ENCODE results near the gene PEX11A.

DNA sequence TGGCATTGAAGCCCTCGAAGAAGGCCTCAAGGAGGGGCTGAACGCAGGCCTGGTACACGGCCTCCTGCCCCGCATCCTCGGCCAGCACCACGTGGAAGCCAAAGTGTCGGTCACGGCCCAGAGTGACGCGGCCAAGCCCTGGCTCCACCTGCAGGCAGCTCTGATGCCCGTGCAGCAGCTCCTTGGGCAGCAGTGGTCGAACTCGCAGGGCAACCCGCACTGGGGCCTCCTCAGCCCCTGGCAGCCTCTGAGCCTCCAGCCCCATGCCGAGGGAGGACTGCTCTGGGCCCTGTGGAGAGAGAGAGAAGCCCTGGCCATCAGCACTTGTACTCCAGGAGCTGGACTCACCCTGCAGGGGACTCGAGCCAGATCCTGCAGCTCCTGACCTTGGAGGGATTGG lies 37.9 kb downstream of the PEX11A start:
- TF ChIP-seq, protein P1, sequence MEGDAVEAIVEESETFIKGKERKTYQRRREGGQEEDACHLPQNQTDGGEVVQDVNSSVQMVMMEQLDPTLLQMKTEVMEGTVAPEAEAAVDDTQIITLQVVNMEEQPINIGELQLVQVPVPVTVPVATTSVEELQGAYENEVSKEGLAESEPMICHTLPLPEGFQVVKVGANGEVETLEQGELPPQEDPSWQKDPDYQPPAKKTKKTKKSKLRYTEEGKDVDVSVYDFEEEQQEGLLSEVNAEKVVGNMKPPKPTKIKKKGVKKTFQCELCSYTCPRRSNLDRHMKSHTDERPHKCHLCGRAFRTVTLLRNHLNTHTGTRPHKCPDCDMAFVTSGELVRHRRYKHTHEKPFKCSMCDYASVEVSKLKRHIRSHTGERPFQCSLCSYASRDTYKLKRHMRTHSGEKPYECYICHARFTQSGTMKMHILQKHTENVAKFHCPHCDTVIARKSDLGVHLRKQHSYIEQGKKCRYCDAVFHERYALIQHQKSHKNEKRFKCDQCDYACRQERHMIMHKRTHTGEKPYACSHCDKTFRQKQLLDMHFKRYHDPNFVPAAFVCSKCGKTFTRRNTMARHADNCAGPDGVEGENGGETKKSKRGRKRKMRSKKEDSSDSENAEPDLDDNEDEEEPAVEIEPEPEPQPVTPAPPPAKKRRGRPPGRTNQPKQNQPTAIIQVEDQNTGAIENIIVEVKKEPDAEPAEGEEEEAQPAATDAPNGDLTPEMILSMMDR (IDR thresholded peaks at IDR 0.05), result no peak
- no peak for TF ChIP-seq EZH2phosphoT487 (IDR thresholded peaks at IDR 0.05)
